CD4-positive, alpha-beta T cell treated with Interleukin-1 beta for 1 hour (primary cell): ENCODE measurements around the gene CD36.

Experiments used
- DNase-seq, 2 donors: peaks; one replicate each; pipeline ENCODE4 v3.0.0-alpha.2; 2020 to 2022

Gene CD36

DNA sequence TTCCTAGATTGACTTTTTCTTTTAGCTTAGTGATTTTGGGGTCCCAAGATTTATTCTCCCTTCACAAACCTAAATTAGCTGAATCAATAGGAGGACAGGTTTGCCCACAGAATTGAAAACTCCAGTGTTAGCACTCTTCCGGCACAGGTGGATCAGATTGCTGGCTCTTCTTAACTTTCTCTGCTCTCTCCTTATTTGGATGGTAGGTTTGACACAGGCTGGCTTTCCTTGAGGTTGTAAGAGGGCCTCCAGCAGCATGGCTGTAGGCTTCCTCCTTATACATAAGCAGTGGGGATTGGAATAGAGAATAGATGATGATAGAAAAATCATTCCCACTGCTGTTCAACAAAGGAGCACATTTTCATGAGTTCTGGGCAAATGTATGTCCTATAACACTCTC is 9.4 kb upstream of the CD36 start:
- no peak for DNase-seq

DNA sequence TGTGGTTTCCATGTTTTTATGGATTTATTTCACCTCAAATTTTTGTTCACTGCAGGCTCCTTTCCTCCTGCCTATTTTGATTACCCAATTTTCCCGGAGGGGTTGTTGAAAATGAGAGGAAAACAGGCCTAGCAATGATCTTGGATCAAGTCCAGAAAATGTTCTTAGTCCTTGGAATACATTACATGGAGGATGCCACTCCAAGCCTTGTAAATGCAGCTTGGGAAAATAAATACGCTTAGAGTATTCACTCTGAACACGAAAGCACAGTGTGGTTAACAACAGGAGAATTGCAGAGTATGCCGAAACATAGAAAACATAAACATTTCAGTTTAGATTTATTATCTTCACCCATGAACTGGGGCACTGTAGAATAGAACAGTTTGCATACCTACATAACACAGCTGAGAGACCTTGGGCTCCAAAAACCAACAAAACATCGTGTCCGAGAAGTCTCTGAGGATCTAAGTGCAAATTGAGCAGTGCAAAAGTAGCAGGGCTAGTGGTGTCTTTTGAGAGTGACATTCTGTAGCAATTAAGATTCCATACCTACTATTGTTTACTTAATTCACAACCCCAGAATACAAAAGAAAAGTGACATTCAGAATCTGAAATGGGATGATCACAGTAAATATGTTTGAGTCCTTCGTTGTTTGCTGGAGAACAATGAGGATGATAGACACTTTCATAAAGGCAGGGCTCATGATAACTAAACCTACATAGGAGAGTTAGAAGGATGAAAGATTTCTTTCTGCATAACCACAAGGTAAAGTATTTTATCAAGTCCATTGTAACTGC is 7.6 kb upstream of the CD36 start:
- no peak for DNase-seq

DNA sequence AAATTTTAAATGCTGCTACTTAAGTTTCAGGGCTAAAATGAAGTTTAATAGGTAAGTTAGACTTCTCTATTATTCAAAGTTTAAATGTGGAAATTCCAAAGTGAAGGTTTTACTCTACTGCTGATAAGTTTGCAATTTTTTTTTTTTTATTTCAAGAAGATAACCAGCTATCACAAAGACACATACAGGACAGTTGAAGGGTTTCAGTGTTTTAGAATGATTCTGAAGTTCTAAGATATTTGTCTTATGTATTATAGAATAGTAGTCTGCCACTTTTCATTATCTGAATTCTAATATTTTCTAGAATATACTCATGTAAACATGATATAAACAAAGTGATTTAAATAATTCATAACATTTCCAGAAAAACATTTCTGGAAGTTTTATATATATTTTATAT is 7.0 kb upstream of the CD36 start:
- no peak for DNase-seq

DNA sequence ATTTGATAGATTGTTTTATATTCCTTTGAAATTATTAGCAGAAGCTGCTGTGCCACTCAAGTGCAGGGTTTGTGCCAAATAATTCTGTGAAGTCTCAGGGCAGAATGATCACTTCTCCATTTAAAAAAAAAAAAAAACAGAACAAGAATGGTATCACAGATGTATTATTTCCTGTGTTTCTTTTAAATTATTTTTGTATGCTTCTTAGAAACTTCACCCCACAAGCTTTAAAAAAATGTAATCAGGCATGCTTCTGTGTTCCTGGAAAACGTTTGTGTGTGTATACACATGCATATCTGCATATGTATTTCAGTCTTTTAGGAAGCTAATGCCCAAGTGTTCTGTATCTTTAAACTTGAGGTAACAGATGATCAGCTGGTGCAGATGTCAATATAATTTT is 6.3 kb upstream of the CD36 start:
- no peak for DNase-seq

DNA sequence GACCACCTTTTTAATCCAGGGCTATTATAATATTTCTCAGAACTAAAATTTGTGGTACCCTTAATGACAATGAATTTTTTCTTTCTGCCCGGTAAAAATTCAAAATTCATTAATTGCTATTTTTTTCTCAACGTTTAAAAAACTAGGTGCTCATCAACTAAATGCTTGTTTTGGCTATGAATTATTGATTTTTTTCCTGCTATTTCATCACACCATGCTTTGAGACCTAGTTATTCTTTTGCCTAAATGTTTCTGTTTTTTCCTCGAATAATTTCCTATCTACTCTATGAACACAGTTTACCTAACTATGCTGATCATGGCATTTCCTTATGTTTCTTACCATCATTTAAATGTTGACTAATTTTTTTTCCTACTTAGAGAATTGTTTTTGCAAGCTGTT is 5.6 kb upstream of the CD36 start:
- no peak for DNase-seq

DNA sequence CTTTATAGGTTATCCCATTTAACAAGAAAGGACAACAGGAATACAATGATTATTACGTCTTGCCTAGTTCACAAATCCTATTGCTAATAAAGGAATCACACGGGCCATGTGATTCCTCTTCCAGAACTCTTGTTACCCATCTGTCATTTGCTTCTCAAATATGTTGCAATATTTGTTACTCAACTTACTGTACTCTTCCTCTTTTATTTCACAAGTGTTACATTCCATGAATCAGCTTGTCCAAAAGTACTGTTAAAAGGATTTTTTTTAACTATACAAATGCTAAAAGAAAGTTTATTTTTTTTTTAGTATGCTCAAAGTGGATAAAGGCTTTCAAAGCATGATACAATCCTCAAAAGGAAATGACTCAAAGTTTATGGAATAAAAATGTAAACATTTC is 3.9 kb upstream of the CD36 start:
- DNase-seq, result no peak

DNA sequence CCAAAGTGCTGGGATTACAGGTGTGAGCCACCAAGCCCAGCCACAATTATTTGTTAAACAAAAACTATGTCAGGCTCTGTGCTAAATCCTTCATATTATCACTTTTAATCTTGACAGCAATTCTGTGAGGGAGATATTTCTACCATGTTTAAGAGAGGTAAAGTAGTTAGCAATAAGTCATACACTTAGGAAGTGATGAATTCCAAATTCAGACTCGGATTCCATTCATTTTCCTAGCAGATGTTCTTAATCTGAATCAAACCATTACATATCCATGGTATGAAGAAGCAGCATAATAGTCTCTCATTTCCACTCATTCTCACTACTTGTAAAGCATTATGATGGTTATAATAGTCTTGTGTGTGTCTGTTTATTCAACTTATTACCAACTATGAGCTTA is 2.9 kb upstream of the CD36 start:
- DNase-seq, result no peak

DNA sequence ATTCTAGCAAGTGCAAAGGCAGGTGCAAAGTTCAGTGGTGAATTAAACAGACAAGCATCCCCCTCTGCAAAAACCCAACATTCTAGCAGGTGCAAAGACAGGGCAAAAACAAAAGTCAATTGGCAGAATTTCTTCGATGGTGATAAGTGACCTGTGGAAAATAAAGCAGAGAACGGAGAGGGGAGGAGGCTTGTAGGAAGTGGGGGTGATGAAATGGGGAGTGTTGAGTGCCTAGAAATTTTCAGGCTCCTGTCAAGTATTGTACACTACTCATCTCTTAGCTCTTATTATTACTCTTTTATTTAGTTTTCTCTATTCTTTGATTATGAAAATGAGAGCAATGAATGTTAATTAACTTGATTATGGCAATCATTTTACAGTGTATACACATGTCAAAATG is 2.4 kb upstream of the CD36 start:
- DNase-seq, result no peak

DNA sequence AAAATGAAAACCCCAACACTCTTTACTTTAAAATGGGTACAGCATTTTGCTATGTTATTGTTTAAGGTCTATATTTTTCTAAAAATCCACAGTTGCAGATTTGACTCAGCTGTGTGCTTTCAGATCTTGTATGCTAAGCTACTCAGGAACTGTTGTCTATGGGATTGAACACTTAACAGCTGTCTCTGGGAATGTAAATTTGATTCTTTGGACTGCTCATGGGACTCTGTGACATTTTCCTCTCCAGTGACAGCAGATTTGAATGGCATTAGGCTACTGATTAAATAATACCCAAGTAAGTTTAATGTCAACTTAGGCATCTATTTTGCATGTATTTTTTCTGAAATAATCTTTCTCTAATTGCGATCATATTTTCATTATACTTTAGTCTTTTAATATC is 1.7 kb upstream of the CD36 start:
- no peak for DNase-seq

DNA sequence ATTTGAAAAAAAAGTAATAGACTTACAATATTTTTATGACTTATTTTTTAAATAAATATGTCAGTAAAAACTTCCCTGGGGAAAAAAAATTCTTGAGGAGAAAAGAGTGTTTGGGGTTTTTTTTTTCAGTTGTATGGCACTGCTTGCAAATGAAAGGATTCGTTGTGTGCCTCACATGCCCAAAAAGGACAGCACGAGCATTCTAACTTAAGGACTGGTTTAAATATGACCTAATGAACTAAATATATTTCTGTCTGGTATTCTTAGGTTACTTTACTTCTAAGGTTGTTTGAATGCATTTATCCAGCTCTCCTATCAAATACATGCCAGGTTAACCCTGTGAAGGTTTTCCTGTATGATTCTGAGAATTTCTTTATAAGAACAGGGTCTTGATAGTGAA is 988 bp upstream of the CD36 start:
- no peak for DNase-seq

DNA sequence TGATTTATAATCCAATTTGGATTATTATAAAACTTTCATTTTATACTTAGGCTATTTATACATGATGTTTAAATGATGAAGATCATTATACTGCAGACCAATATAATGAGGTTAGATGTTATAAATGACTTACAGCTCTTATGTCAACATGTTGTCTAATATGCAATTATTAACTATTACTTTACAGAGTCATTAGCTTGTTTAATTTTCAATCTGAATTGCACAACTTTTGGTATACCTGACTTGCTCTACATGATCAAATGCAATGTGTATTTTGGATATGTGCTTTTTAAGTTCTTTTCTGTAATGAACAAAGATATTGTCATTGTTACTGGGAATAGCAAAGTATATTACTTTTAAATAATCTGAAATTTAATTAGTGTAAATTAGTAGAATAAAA is 569 bp downstream of the CD36 start:
- DNase-seq, result no peak

DNA sequence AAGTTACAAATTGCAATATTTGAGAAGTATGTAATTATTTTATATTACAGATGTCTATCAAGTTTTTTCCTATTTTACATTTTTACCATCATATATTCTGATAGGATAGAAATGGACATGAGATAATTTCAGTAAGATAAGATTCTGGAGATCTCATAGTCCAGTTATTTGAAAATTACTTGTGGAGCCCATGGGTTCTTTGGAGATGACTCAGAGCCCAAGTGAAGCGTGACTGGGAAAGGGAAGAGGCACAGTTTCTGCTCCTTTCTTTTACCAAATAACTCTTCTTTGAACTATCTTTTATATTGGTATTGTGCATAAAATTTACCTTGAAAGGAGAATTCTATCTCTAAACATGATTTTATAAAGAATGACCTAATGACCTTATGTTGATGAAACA is 2.4 kb downstream of the CD36 start:
- no peak for DNase-seq

DNA sequence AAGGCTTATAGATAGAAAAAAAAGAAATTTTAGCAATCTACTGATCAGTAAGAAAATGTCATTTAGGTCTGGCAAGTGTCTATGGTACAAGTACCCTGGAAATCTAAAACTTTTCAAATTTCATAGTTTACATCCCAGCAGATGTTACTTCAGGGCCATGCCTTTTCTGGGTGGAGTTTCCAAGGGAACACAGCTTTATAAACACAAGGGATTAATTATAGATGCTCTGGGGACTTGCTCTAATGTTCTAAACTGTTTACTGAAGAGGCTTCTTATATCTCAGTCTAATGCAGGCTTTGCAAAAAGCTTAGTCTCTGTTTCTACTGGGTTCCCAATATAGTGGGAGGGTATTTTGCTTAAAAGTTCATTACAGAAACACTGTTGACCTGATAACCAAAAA is 3.1 kb downstream of the CD36 start:
- no peak for DNase-seq

DNA sequence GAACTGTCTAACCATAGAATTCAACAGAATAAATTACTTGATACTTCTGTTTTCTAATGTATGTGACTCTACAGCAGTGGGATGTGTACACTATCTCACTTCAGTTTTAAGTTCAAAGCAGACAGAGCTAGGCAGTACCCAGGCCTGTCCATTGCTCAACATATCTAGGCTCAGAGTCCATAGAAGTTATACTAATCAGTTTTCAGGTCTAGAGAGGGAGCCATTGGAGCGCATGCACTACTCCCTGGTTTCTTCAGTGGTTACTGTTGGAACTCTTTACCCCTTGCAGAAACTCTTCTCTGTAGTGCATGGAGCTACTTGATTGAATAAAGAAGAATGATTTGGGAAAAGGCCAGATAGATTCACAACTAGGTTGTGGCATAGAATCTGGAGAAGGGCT is 4.4 kb downstream of the CD36 start:
- DNase-seq, result no peak

DNA sequence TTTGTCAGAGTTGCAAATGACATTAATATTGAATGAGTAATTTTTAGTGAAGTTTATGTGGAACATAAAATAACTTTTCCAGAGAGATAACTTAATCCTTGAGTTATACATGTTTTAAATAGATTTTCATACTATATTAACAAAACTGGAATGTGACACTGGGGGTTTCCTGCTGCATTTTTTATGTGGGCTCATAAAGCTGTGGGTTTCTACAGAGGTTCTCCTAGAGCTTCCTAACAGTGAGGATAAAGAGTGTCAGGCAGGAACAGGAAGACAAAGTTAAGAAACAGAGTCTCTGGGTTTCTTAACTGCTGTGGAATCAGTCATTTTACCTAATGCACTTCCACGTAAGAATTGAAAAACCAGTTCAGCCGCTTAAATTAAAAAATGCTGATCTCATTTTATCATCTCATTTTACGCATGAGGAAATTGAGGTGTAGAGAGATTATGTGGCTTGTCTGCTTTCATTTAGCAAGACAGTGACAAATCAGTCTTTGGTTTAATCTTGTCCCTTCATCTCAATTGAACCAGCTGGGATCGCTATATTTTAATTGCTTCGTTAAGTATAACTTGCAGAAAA is 5.0 kb downstream of the CD36 start:
- DNase-seq, result no peak

DNA sequence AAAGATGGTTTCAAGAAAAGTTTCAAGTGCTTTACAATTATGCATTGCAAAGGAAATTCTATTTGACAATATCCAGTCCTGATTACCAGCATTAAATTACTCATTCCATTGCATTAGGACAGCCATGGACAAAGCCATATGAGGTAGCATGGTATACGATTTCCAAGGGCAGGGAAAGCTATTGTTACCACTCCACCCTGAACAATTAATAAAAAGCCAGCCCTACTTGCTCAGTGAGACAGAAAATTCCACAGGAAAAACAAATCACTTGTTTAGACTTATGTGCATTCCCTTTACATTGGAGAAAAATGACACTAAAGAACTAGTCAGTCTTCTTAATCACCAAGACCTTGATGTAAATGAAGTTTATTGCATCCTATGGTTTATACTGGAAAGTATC is 5.6 kb downstream of the CD36 start:
- DNase-seq, result no peak

DNA sequence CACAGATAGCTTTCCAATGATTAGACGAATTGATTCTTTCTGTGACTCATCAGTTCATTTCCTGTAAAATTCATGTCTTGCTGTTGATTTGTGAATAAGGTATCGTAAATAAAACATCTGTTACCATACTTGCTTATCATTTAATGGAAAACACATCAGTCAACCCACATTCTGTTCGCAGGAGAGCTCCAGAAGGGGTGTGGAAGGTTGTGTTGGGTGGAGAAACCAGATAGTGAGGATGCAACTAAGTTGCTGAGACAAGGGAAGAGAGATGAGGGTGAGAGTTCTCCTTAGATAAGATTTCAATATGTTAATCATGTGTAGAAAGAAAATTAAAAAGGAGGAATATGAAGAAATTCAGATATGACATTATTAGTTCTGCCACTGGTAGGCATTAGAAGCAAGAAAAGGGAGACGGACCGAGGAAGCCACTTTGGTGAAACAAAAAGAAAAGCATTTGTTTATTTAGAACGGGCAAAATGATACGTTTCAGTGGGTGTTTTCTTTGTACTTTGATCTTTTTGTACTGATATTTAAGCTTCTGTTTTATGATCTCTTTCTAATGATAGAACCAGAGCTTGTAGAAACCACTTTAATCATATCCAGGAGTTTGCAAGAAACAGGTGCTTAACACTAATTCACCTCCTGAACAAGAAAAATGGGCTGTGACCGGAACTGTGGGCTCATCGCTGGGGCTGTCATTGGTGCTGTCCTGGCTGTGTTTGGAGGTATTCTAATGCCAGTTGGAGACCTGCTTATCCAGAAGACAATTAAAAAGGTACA is 7.8 kb downstream of the CD36 start:
- DNase-seq, result no peak

DNA sequence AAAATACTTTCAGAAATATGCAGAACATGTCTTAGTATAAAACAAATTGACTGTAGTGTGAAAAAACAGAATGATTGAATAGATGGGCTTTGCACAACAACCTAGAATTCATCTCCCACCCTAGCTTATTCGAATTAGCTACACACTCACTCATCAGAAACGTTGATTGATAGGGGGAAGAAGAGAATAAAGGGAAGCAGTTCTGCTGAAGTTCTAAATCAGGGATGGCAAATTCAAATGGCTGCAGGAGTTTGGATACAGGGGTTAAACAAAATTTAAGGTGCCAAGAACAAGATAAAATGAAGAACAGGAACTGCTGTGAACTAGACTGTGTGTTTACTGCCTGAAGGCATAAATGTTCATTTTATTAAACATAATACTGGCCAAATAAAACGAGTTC is 9.0 kb downstream of the CD36 start:
- no peak for DNase-seq

DNA sequence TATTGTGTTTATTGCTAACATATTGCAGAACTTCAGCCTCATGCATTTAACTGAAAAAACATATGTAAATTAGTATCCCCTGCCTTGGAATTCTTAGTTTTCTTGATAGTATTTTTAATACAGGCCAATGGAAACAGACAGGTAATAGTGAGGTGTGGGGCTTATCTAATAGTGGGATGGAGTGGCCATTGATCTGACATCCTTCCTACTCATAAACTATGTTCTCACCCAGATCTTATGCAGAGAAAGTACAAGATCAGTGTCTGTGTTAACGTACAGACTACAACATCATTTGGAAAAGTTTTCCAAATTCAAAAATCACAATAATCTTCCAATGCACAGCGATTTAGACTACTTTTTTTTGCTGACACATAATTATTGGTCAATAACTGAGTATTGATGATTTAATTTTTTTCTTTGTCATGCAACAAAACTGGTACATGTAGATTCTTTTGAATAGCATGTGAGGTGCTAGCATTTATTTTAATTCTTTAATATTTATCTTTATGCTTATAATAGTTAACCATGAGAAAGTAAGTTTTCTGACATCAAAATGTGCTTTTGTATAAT is 9.7 kb downstream of the CD36 start:
- no peak for DNase-seq

DNA sequence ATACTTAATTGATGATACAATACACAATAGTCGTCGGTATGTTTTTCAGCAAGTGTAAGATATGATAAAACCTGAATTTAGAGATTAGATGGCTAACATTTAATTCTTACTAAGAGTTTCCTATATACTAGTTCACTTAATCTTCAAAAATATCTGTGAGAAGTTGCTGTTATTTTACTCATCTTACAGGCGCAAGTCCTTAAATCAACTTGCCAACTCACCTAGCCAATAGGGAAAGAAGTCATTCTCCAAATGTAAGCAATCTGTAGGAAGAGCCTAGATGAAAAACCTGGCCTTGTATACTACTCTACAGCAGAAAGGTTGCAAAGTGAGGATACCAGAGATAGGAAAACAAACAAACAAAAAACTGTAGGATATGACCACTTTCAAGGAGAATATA is 10.6 kb downstream of the CD36 start:
- no peak for DNase-seq

DNA sequence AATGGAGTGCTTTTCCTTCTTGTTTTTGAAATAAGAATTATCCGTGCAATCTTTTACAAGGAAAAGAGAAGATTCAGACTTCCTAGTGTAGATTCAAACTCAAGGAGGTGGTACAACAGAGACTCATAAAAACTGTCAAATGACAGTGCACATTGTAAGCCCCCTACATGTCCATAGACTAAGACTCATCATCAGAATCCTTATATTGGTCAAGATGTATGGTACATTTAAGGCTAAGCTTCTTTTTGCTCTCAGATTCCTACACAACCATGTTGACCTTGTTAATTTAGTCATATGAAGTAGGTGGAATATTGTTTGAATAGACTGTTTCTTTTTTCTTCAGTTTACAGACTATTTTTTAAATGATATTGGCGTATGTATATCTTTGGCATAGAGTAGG is 11.6 kb downstream of the CD36 start:
- DNase-seq, result no peak

DNA sequence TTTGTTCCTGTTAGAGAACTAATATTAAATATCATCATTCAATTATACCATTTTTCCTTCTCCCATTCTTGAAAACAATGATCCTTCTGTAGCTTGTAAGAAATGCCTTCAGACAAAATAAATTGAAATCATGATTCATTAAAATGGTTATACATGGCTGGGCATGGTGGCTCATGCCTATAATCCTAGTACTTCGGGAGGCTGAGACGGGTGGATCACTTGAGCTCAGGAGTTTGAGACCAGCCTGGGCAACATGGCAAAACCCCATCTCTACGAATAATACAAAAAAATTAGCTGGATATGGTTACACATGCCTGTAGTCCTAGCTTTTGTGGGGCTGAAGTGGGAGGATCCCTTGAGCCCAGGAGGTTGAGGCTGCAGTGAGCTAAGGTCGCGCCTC is 13.0 kb downstream of the CD36 start:
- DNase-seq, result no peak

DNA sequence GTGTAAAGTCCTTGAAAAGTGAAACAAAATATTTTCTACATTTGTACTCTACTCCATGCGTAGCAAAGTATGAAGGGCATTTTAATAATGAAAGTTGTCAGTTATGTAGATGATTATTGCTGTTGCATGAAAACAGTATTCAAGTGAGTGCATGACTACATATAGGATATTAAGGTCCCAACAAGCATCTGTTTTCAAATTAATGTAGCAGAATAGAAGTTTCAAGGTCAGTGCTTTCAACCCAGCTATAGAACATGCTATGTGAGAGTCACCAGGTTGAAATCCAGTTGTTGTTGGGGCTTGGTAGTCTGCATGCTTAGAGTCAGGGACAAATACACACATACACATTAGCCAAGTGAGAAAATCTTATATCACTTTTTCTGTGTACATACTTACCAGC is 14.8 kb downstream of the CD36 start:
- no peak for DNase-seq

DNA sequence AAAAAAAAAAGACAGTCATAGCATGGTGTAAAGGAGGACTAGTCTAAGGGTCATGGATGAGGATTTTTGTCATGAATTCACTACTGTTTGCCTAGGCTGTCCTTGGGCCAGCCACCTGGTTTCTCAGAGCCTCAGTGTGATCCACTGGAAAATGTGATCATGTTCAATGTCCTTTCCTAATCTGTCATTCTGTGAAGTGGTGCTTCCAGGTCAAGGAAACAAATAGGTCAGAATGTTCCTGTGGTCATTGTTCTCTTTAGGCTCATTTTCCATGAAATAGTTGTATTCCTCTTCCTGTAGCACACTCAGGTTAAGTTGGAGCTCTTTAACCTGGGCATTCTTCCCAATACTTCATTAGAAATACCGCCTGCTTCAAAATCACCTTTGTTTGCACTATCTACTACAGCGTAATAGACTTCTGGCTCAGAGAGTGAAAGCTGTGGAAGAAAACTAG is 16.5 kb downstream of the CD36 start:
- no peak for DNase-seq
